Measurements from ENCODE around the gene NFAT5. TPM values are rescaled to one million over a fixed set of nuclear protein-coding genes. Genes with fewer than 3 reads are reported as not detected.

NFAT5 gene
- total and polyA plus RNA-seq, 9 of the 15 experiments (the other 6 are each of a cell fraction or from before 2014, with no cell fraction given) = 0.78 to 20.5 (median 12.4) TPM

DNA sequence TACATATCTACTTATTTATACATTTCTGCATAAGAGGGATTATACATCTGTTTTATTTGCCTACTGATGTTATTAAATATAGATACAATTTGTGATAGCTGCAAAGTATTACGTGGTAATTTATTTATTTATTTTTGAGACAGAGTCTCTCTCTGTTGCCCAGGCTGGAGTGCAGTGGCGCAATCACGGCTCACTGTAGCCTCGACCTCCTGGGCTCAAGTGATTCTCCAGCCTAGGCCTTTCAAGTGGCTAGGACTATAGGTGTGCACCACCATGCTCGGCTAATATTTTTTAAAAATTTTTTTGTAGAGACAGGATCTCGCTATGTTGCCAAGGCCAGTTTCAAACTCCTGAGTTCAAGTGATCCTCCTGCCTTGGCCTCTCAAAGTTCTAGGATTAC is 35.5 kb downstream of the NFAT5 start:
- POLR2A ChIA-PET = interaction anchor here (0.6 to 2.6 kb wide), 3 partner anchors 10 to 18 kb away, joined by 3 to 12 read pairs (median 3); no protein-coding TSS in a partner anchor
- H3K9ac ChIP-seq (ENCODE audit: insufficient read depth in 1 of 2, low read depth in 2 of 2, low read length in 2 of 2) = no peak overlapping the region
- no peaks in the 10 kb centered on the region for H4K20me1 ChIP-seq (replicated peaks; ENCODE audit: control insufficient read depth, insufficient read depth, low read length)
- BruUV-seq (replicated peaks) = no TSS peak
- H3K4me3 ChIP-seq = no peak overlapping the region
- H3K9me3 ChIP-seq (replicated peaks; ENCODE audit: control insufficient read depth, insufficient read depth, low read depth, low read length) = no peaks in the 10 kb centered on the region
- DNase-seq (ENCODE audit: extremely low read depth in 1 of 4, low spot score in 3 of 4) (no peak), FAIRE-seq (no peak), ATAC-seq (no peak)
- H3K36me3 ChIP-seq (ENCODE audit: control insufficient read depth, insufficient read depth, low read length) = no peaks in the 10 kb centered on the region
- peaks cover 0 to 5% of the 10 kb centered on the region in 2 experiments; a peak in 2 of 5 replicates for H3K4me1 ChIP-seq (replicated peaks in 1 of 2; ENCODE audit: control insufficient read depth in 2 of 2, insufficient read depth in 2 of 2, low read length in 2 of 2)
- H3K9me1 ChIP-seq (ENCODE audit: control insufficient read depth, insufficient read depth, low read length) = no peaks in the 10 kb centered on the region
- H3K27me3 ChIP-seq (ENCODE audit: control insufficient read depth in 2 of 2, insufficient read depth in 2 of 2, low read length in 2 of 2) = no peaks in the 10 kb centered on the region
- in situ Hi-C loops (cut with MboI) = no loop called here
- 84% methylated on average over 6 of the region's 6 CpGs for WGBS (ENCODE audit: insufficient coverage, low coverage, missing lambda C conversion rate)
- CTCF ChIA-PET (ENCODE audit: low intra/inter-chr PET ratio) = no interaction called here
- H2AFZ ChIP-seq (ENCODE audit: low read depth, low read length) = no peak overlapping the region
- TF ChIP-seq ZBTB2 (IDR thresholded peaks at IDR 0.05) (no peak), FOXO4 (CRISPR knock-in tag; IDR thresholded peaks at IDR 0.05) (no peak), KDM5B (IDR thresholded peaks at IDR 0.05; ENCODE audit: insufficient replicate concordance, low read depth, low read length) (no peak), ZBTB12 (CRISPR knock-in tag; IDR thresholded peaks at IDR 0.05) (no peak), GABPB1 (CRISPR knock-in tag; IDR thresholded peaks at IDR 0.05) (no peak), PML (IDR thresholded peaks at IDR 0.05; ENCODE audit: low read length) (no peak), BRD9 (IDR thresholded peaks at IDR 0.05; ENCODE audit: low read depth, partially characterized antibody) (no peak)
- TF ChIP-seq, protein P1, sequence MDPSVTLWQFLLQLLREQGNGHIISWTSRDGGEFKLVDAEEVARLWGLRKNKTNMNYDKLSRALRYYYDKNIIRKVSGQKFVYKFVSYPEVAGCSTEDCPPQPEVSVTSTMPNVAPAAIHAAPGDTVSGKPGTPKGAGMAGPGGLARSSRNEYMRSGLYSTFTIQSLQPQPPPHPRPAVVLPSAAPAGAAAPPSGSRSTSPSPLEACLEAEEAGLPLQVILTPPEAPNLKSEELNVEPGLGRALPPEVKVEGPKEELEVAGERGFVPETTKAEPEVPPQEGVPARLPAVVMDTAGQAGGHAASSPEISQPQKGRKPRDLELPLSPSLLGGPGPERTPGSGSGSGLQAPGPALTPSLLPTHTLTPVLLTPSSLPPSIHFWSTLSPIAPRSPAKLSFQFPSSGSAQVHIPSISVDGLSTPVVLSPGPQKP (CRISPR knock-in tag; IDR thresholded peaks at IDR 0.05) = no peak
- H3K27ac ChIP-seq (ENCODE audit: extremely low read depth, low read depth, low read length) = no peak overlapping the region
- H3K79me2 ChIP-seq (ENCODE audit: control insufficient read depth, insufficient read depth, low read length) = peaks cover 73% of the 10 kb centered on the region
- intact Hi-C loops (cut with micrococcal nuclease) = no loop called here
- H3K4me2 ChIP-seq (ENCODE audit: insufficient read depth, low read length) = no peak overlapping the region

All from K562 (cell line).